HG03196 (cell line): ENCODE results near the gene PDE6C.

ENCODE experiments used
- ATAC-seq: cut with Tn5 transposase; IDR thresholded peaks from one replicate; pipeline ENCODE4 v1.9.1; 2021; ENCODE audit not compliant: unreplicated experiment

PDE6C gene

GRCh38 chr10:93612311-93612710, at the start of gene PDE6C:
Gene PDE6C (plus strand): TSS chr10:93612537. CDS start chr10:93612726, 189 bp downstream.
- no peak for ATAC-seq

- no peak for ATAC-seq
Observed at GRCh38 chr10:93565446-93565845, 46.9 kb upstream of the PDE6C start.

- no peak for ATAC-seq
Observed at GRCh38 chr10:93566435-93567276, 45.7 kb upstream of the PDE6C start, which contains the start of gene FFAR4. Gene FFAR4 (plus strand): TSS chr10:93566665. CDS start chr10:93566721, 56 bp downstream.

GRCh38 chr10:93567277-93568104, 44.8 kb upstream of the PDE6C start:
- ATAC-seq = no peak

- ATAC-seq = no peak
Observed at GRCh38 chr10:93568105-93568390, 44.3 kb upstream of the PDE6C start.

- no peak for ATAC-seq
Observed at GRCh38 chr10:93570383-93570782, 42.0 kb upstream of the PDE6C start.

- ATAC-seq = no peak
Observed at GRCh38 chr10:93572606-93573005, 39.7 kb upstream of the PDE6C start.

- no peak for ATAC-seq
Observed at GRCh38 chr10:93573051-93573909, 39.1 kb upstream of the PDE6C start.

GRCh38 chr10:93573924-93574323, 38.4 kb upstream of the PDE6C start:
- ATAC-seq = no peak

GRCh38 chr10:93576888-93577287, 35.4 kb upstream of the PDE6C start:
- ATAC-seq = no peak

- no peak for ATAC-seq
Observed at GRCh38 chr10:93577565-93577964, 34.8 kb upstream of the PDE6C start.

GRCh38 chr10:93579089-93579488, 33.2 kb upstream of the PDE6C start:
- ATAC-seq = no peak

GRCh38 chr10:93579985-93580711, 32.2 kb upstream of the PDE6C start:
- no peak for ATAC-seq

GRCh38 chr10:93580828-93581227, 31.5 kb upstream of the PDE6C start:
- ATAC-seq = no peak

- ATAC-seq = no peak
Observed at GRCh38 chr10:93584445-93584844, 27.9 kb upstream of the PDE6C start.

- ATAC-seq = no peak
Observed at GRCh38 chr10:93589648-93590562, 22.4 kb upstream of the PDE6C start.

- ATAC-seq = no peak
Observed at GRCh38 chr10:93590638-93591037, 21.7 kb upstream of the PDE6C start.

- ATAC-seq = no peak
Observed at GRCh38 chr10:93591065-93591808, 21.1 kb upstream of the PDE6C start.

GRCh38 chr10:93593254-93593653, 19.1 kb upstream of the PDE6C start:
- no peak for ATAC-seq
